ENCODE results near the gene CRABP1.

GRCh38 chr15:78307976-78308375, 32.2 kb upstream of the CRABP1 start:
- TF ChIP-seq, protein P1, sequence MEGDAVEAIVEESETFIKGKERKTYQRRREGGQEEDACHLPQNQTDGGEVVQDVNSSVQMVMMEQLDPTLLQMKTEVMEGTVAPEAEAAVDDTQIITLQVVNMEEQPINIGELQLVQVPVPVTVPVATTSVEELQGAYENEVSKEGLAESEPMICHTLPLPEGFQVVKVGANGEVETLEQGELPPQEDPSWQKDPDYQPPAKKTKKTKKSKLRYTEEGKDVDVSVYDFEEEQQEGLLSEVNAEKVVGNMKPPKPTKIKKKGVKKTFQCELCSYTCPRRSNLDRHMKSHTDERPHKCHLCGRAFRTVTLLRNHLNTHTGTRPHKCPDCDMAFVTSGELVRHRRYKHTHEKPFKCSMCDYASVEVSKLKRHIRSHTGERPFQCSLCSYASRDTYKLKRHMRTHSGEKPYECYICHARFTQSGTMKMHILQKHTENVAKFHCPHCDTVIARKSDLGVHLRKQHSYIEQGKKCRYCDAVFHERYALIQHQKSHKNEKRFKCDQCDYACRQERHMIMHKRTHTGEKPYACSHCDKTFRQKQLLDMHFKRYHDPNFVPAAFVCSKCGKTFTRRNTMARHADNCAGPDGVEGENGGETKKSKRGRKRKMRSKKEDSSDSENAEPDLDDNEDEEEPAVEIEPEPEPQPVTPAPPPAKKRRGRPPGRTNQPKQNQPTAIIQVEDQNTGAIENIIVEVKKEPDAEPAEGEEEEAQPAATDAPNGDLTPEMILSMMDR (conservative IDR thresholded peaks at IDR 0.05 in 1 of 2, IDR thresholded peaks at IDR 0.05 in 1 of 2; ENCODE audit: extremely low read depth in 1 of 2, insufficient read depth in 1 of 2, low read depth in 1 of 2, low read length in 2 of 2) = no peak
- TF ChIP-seq EZH2 (IDR thresholded peaks at IDR 0.05; ENCODE audit: borderline replicate concordance, low read length) = no peak

All from mammary epithelial cell (primary cell).